HepG2 (cell line): ENCODE data around the gene CACNA1D. TPM values are rescaled to one million over a fixed set of nuclear protein-coding genes. Genes with fewer than 3 reads are reported as not detected.

Experiments used
- ATAC-seq: fragments of 200-7000 bp; cut with Tn5 transposase; 3 replicates; pipeline ENCODE4 v1.9.1; 2020; ENCODE audit warnings: mild to moderate bottlenecking, moderate library complexity
- BruUV-seq: library from RNA; stranded (reverse); fragments of 400-500 nt; replicated peaks from 2 replicates; lab custom pipeline; 2021; lab: Mats Ljungman, UMichigan
- CTCF ChIA-PET: fragments of 300-600 bp; formaldehyde crosslinking; extraction: SDS; loops from one replicate; lab custom pipeline; 2021; ENCODE audit warnings: low total read pairs, inconsistent platforms, low intra/inter-chr PET ratio; lab: Yijun Ruan, JAX
- POLR2A ChIA-PET: fragments of 350-600 bp; sonication (Branson Sonifier 250); formaldehyde crosslinking; loops from one replicate; lab custom pipeline; 2020; ENCODE audit warnings: antibody characterized with exemption, inconsistent platforms; lab: Yijun Ruan, JAX
- DNase-seq: peaks from one replicate; pipeline ENCODE4 v3.0.0-alpha.2; 2015; ENCODE audit warnings: low spot score
- FAIRE-seq: peaks from 3 replicates; lab custom pipeline; 2011; peaks lifted over from hg19 to GRCh38; lab: Jason Lieb, UNC
- H2AFZ ChIP-seq: one replicate; pipeline ENCODE4 v1.6.1; 2011; ENCODE audit warnings: low read length, inconsistent platforms
- H3K27ac ChIP-seq: fragments of 300-600 bp; 3 replicates; pipeline ENCODE4 v1.8.0; 2011; ENCODE audit warnings: mixed run types, mild to moderate bottlenecking, mixed read lengths, low read length, inconsistent platforms; ENCODE audit not compliant: insufficient read depth; ENCODE audit errors: extremely low read length
- H3K27me3 ChIP-seq, 2 experiments: fragments of 200-600 bp in 1 of 2; 2 replicates in 1 of 2; 3 replicates in 1 of 2; pipeline versions ENCODE4 v1.6.0 to v1.8.0; 2011; ENCODE audit warnings: low read length in 2 of 2, mild to moderate bottlenecking in 2 of 2, moderate library complexity in 2 of 2, inconsistent platforms in 1 of 2; ENCODE audit not compliant: insufficient read depth in 2 of 2, control insufficient read depth in 1 of 2
- H3K36me3 ChIP-seq, 2 experiments: fragments of 200-600 bp in 1 of 2; replicated peaks in 1 of 2; 2 replicates in 1 of 2; 3 replicates in 1 of 2; pipeline versions ENCODE4 v1.5.1 to v1.8.0; 2011; ENCODE audit warnings: low read length in 2 of 2, inconsistent platforms in 1 of 2; ENCODE audit not compliant: insufficient read depth in 2 of 2, control insufficient read depth in 1 of 2
- H3K4me1 ChIP-seq: 2 replicates; pipeline ENCODE4 v1.5.1; 2012; ENCODE audit warnings: low read length, inconsistent platforms; ENCODE audit not compliant: insufficient read depth
- H3K4me2 ChIP-seq: 2 replicates; pipeline ENCODE4 v1.6.0; 2011; ENCODE audit warnings: low read depth, low read length, inconsistent platforms
- H3K4me3 ChIP-seq, 3 experiments: fragments of 200-600 bp in 1 of 3; sonication (generic), shearing (Covaris generic) in 1 of 3; replicated peaks in 1 of 3; 2 replicates each; pipeline ENCODE4 v1.5.1; 2011 to 2016; ENCODE audit warnings: low read length in 3 of 3, inconsistent platforms in 2 of 3, low read depth in 2 of 3, mild to moderate bottlenecking in 2 of 3, control low read depth in 1 of 3, mixed read lengths in 1 of 3; ENCODE audit not compliant: insufficient read depth in 1 of 3
- H3K79me2 ChIP-seq: one replicate; pipeline ENCODE4 v1.6.1; 2011; ENCODE audit warnings: low read length, inconsistent platforms; ENCODE audit not compliant: insufficient read depth
- H3K9ac ChIP-seq: 2 replicates; pipeline ENCODE4 v1.6.0; 2011; ENCODE audit warnings: mild to moderate bottlenecking, low read depth, low read length, inconsistent platforms; ENCODE audit not compliant: insufficient read depth
- H3K9me3 ChIP-seq: 2 replicates; pipeline ENCODE4 v1.5.1; 2012; ENCODE audit warnings: mild to moderate bottlenecking, low read length
- H4K20me1 ChIP-seq: 2 replicates; pipeline ENCODE4 v1.6.0; 2011; ENCODE audit warnings: inconsistent platforms, mild to moderate bottlenecking, low read length, moderate library complexity; ENCODE audit not compliant: insufficient read depth
- ARNT2 ChIP-seq: sonication (generic); formaldehyde crosslinking; IDR thresholded peaks from 2 replicates; pipeline ENCODE4 v1.8.0; 2022; ENCODE audit warnings: mild to moderate bottlenecking, low read depth, missing genetic modification reagents, moderate library complexity
- ATF1 ChIP-seq: IDR thresholded peaks from 2 replicates; pipeline ENCODE4 v1.6.1; 2016; ENCODE audit warnings: mild to moderate bottlenecking, control low read depth
- CEBPG ChIP-seq: IDR thresholded peaks from 2 replicates; pipeline ENCODE4 v1.6.1; 2016
- HBP1 ChIP-seq: IDR thresholded peaks from 2 replicates; pipeline ENCODE4 v1.6.1; 2016; ENCODE audit warnings: low read depth, control low read depth
- KDM2A ChIP-seq: sonication (generic); formaldehyde crosslinking; IDR thresholded peaks from 2 replicates; pipeline ENCODE4 v1.4.0; 2020; ENCODE audit warnings: low read depth, missing genetic modification reagents, borderline replicate concordance
- MIER3 ChIP-seq: IDR thresholded peaks from 2 replicates; pipeline ENCODE4 v1.6.1; 2016; ENCODE audit warnings: missing compliant biosample characterization, borderline replicate concordance
- PHF8 ChIP-seq: sonication (generic); formaldehyde crosslinking; IDR thresholded peaks from 2 replicates; pipeline ENCODE4 v1.5.0; 2020; ENCODE audit warnings: missing genetic modification reagents
- RFXAP ChIP-seq: sonication (generic); formaldehyde crosslinking; IDR thresholded peaks from 2 replicates; pipeline ENCODE4 v1.4.0; 2020; ENCODE audit warnings: missing genetic modification reagents, borderline replicate concordance
- STAT5B ChIP-seq: sonication (generic); formaldehyde crosslinking; IDR thresholded peaks from 2 replicates; pipeline ENCODE4 v1.4.0; 2020; ENCODE audit warnings: missing genetic modification reagents
- TARDBP ChIP-seq: sonication (generic); formaldehyde crosslinking; IDR thresholded peaks from 2 replicates; pipeline ENCODE4 v1.8.0; 2022; ENCODE audit warnings: mild to moderate bottlenecking, missing genetic modification reagents
- TOE1 ChIP-seq: sonication (generic); formaldehyde crosslinking; IDR thresholded peaks from 2 replicates; pipeline ENCODE4 v1.4.0; 2020; ENCODE audit warnings: mild to moderate bottlenecking, missing genetic modification reagents
- U2AF2 ChIP-seq: fragments of 200-400 bp; formaldehyde crosslinking; IDR thresholded peaks from 2 replicates; pipeline ENCODE4 v1.6.1; 2017; ENCODE audit warnings: low read depth, mild to moderate bottlenecking, low read length
- XRCC5 ChIP-seq: fragments of 200-400 bp; formaldehyde crosslinking; optimal IDR thresholded peaks from 2 replicates; pipeline ENCODE3; 2017; ENCODE audit warnings: mild to moderate bottlenecking, low read length
- ZFP37 ChIP-seq: sonication (generic); formaldehyde crosslinking; IDR thresholded peaks from 2 replicates; pipeline ENCODE4 v1.4.0; 2020; ENCODE audit warnings: missing genetic modification reagents, borderline replicate concordance
- ZNF451 ChIP-seq: sonication (generic); formaldehyde crosslinking; IDR thresholded peaks from 2 replicates; pipeline ENCODE4 v1.5.0; 2020; ENCODE audit warnings: mild to moderate bottlenecking, missing genetic modification reagents
- ZNF740 ChIP-seq: sonication (generic); formaldehyde crosslinking; IDR thresholded peaks from 2 replicates; pipeline ENCODE4 v1.4.0; 2020; ENCODE audit warnings: missing genetic modification reagents
- WGBS: methylation state at CpG from one replicate; pipeline ENCODE4 v1.1.6; 2017; ENCODE audit warnings: low lambda C conversion rate; 5-methylcytosine and 5-hydroxymethylcytosine counted together
- in situ Hi-C: cut with HindIII; loops from 2 replicates; pipeline ENCODE4 v1.10.0; 2017; ENCODE audit warnings: low pct_unique_long_range_greater_than_20kb; ENCODE audit not compliant: extremely low pct_ligation_motif_present
- intact Hi-C: fragments of 100-400 bp; cut with micrococcal nuclease; formaldehyde crosslinking; loops from one replicate; pipeline ENCODE4 v1.10.0; 2022; ENCODE audit not compliant: unreplicated experiment
- polyA plus RNA-seq, 8 experiments: library from polyadenylated mRNA; depleted of rRNA in 3 of 8; stranded (reverse) in 7 of 8; unstranded in 1 of 8; fragments of >200 nt; fragmentation: Illumina TruSeq in 4 of 8; extraction: Trizol in 4 of 8; gene quantifications; 2 replicates each; pipeline versions ENCODE4 v1.2.1 to v1.2.3, GENCODE V29; 2011 to 2016; ENCODE audit warnings: low read depth in 4 of 8, missing spikeins in 1 of 8, mixed read lengths in 1 of 8; ENCODE audit not compliant: insufficient read depth in 1 of 8
- total RNA-seq, 5 experiments: library from RNA; depleted of rRNA; stranded (reverse); fragments of >200 nt; fragmentation: Illumina TruSeq; extraction: Trizol; gene quantifications; 2 replicates each; pipeline ENCODE4 v1.2.3, GENCODE V29; 2016; ENCODE audit warnings: low read depth in 1 of 5
- TF ChIP-seq, protein P1 (sequence below): sonication (generic); formaldehyde crosslinking; IDR thresholded peaks from 2 replicates; pipeline ENCODE4 v1.4.0; 2020; ENCODE audit warnings: missing genetic modification reagents
- TF ChIP-seq, protein P2 (sequence below): sonication (generic); formaldehyde crosslinking; IDR thresholded peaks from 2 replicates; pipeline ENCODE4 v1.4.0; 2020; ENCODE audit warnings: missing genetic modification reagents; ENCODE audit errors: not compliant biosample characterization

The CACNA1D gene
- total and polyA plus RNA-seq, 2 of the 13 experiments (the other 11 are each of a cell fraction or from before 2014, with no cell fraction given) = 0.26 to 0.38 TPM

DNA sequence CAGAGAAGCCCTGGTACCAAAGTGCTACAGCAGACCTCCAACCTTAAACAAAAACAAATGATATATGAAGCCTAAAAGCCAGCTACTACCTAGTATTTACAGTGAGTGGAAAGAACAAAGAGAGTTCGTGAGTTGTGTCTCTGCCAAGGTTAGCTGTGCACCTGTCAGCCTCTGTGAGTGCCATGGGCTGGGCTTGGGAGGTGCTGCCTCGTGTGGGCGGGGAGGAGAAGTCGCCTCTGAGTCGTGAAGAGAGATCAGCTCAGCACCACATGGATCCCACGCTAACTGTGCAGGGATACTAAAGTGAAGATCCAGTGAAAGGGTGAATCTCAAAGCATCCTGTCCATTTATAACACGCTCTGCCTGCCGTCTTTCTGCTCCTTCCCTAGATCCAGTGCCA lies 249.9 kb downstream of the CACNA1D start (continued):
- TF ChIP-seq, protein P1, sequence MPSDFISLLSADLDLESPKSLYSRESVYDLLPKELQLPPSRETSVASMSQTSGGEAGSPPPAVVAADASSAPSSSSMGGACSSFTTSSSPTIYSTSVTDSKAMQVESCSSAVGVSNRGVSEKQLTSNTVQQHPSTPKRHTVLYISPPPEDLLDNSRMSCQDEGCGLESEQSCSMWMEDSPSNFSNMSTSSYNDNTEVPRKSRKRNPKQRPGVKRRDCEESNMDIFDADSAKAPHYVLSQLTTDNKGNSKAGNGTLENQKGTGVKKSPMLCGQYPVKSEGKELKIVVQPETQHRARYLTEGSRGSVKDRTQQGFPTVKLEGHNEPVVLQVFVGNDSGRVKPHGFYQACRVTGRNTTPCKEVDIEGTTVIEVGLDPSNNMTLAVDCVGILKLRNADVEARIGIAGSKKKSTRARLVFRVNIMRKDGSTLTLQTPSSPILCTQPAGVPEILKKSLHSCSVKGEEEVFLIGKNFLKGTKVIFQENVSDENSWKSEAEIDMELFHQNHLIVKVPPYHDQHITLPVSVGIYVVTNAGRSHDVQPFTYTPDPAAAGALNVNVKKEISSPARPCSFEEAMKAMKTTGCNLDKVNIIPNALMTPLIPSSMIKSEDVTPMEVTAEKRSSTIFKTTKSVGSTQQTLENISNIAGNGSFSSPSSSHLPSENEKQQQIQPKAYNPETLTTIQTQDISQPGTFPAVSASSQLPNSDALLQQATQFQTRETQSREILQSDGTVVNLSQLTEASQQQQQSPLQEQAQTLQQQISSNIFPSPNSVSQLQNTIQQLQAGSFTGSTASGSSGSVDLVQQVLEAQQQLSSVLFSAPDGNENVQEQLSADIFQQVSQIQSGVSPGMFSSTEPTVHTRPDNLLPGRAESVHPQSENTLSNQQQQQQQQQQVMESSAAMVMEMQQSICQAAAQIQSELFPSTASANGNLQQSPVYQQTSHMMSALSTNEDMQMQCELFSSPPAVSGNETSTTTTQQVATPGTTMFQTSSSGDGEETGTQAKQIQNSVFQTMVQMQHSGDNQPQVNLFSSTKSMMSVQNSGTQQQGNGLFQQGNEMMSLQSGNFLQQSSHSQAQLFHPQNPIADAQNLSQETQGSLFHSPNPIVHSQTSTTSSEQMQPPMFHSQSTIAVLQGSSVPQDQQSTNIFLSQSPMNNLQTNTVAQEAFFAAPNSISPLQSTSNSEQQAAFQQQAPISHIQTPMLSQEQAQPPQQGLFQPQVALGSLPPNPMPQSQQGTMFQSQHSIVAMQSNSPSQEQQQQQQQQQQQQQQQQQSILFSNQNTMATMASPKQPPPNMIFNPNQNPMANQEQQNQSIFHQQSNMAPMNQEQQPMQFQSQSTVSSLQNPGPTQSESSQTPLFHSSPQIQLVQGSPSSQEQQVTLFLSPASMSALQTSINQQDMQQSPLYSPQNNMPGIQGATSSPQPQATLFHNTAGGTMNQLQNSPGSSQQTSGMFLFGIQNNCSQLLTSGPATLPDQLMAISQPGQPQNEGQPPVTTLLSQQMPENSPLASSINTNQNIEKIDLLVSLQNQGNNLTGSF (CRISPR knock-in tag) = no peak
- TF ChIP-seq CEBPG (CRISPR knock-in tag) = no peak
- TF ChIP-seq STAT5B (CRISPR knock-in tag) = no peak
- no peak for TF ChIP-seq KDM2A (CRISPR knock-in tag)
- TF ChIP-seq TARDBP (CRISPR knock-in tag) = no peak
- TF ChIP-seq TOE1 (CRISPR knock-in tag) = no peak

GRCh38 chr3:53747559-53747958 lies 253.1 kb downstream of the CACNA1D start:
- in situ Hi-C loops (no loop called here), intact Hi-C loops (no loop called here)
- H3K4me2 ChIP-seq = no peak overlapping the region
- POLR2A ChIA-PET = no interaction called here
- BruUV-seq = no TSS peak
- DNase-seq (no peak), ATAC-seq (no peak), FAIRE-seq (no peak)
- WGBS = 70% methylated on average over 4 of the region's 4 CpGs
- no peaks in the 10 kb centered on the region for H3K4me1 ChIP-seq
- H3K4me3 ChIP-seq = no peak overlapping the region
- no peak overlapping the region for H2AFZ ChIP-seq
- peaks cover 0 to 3% of the 10 kb centered on the region in 2 experiments; a peak in 2 of 5 replicates for H3K27me3 ChIP-seq
- no peaks in the 10 kb centered on the region for H3K79me2 ChIP-seq
- H3K9me3 ChIP-seq = no peaks in the 10 kb centered on the region
- no peaks in the 10 kb centered on the region for H3K36me3 ChIP-seq
- H4K20me1 ChIP-seq = no peaks in the 10 kb centered on the region
- no peak overlapping the region for H3K27ac ChIP-seq
- CTCF ChIA-PET = no interaction called here
- no peak overlapping the region for H3K9ac ChIP-seq
- TF ChIP-seq PHF8 (no peak), U2AF2 (no peak), ZFP37 (no peak), RFXAP (CRISPR knock-in tag) (no peak), ZNF451 (CRISPR knock-in tag) (no peak), ARNT2 (CRISPR knock-in tag) (no peak), MIER3 (CRISPR knock-in tag) (no peak), ZNF740 (CRISPR knock-in tag) (no peak), ATF1 (CRISPR knock-in tag) (no peak), XRCC5 (no peak), HBP1 (CRISPR knock-in tag) (no peak)
- TF ChIP-seq, protein P2, sequence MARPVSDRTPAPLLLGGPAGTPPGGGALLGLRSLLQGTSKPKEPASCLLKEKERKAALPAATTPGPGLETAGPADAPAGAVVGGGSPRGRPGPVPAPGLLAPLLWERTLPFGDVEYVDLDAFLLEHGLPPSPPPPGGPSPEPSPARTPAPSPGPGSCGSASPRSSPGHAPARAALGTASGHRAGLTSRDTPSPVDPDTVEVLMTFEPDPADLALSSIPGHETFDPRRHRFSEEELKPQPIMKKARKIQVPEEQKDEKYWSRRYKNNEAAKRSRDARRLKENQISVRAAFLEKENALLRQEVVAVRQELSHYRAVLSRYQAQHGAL (CRISPR knock-in tag) = no peak
